OCI-LY1 (cell line): Measurements from ENCODE around the gene POLR2I.

Source experiments
- H2AFZ ChIP-seq: fragments of 200-600 bp; sonication (generic), shearing (Covaris generic); 2 replicates; pipeline ENCODE4 v1.6.0; 2014; ENCODE audit warnings: antibody characterized with exemption, mild to moderate bottlenecking, low read length
- H3F3A ChIP-seq: fragments of 200-600 bp; sonication (generic), shearing (Covaris generic); 2 replicates; pipeline ENCODE4 v1.6.0; 2014; ENCODE audit warnings: mild to moderate bottlenecking, antibody characterized with exemption, low read length, moderate library complexity; ENCODE audit not compliant: insufficient read depth
- H3K27ac ChIP-seq: fragments of 200-600 bp; sonication (generic); 2 replicates; pipeline ENCODE4 v1.5.1; 2014; ENCODE audit warnings: low read length, mixed run types, mild to moderate bottlenecking, low read depth; ENCODE audit not compliant: poor library complexity, severe bottlenecking
- H3K27me3 ChIP-seq: fragments of 200-600 bp; sonication (generic); 2 replicates; pipeline ENCODE4 v1.6.0; 2014; ENCODE audit warnings: antibody characterized with exemption, mild to moderate bottlenecking, low read length, moderate library complexity; ENCODE audit not compliant: insufficient read depth
- H3K36me3 ChIP-seq: fragments of 200-600 bp; sonication (generic); 2 replicates; pipeline ENCODE4 v1.6.1; 2014; ENCODE audit warnings: mild to moderate bottlenecking, antibody characterized with exemption, low read length, moderate library complexity, mixed read lengths; ENCODE audit not compliant: insufficient read depth
- H3K4me1 ChIP-seq: fragments of 200-600 bp; sonication (generic); 2 replicates; pipeline ENCODE4 v1.5.1; 2014; ENCODE audit warnings: mild to moderate bottlenecking, low read length, moderate library complexity; ENCODE audit not compliant: insufficient read depth, severe bottlenecking
- H3K4me2 ChIP-seq: fragments of 200-600 bp; sonication (generic), shearing (Covaris generic); 2 replicates; pipeline ENCODE4 v1.6.1; 2014; ENCODE audit warnings: low read length
- H3K4me3 ChIP-seq: fragments of 200-600 bp; sonication (generic); 2 replicates; pipeline ENCODE4 v1.5.1; 2014; ENCODE audit warnings: low read length, low read depth, mild to moderate bottlenecking, mixed read lengths; ENCODE audit not compliant: poor library complexity, severe bottlenecking
- H3K79me2 ChIP-seq: fragments of 200-600 bp; shearing (Covaris generic); 2 replicates; pipeline ENCODE4 v1.6.1; 2016; ENCODE audit warnings: mixed run types, low read length, mixed read lengths; ENCODE audit not compliant: insufficient read depth
- H3K9ac ChIP-seq: fragments of 200-600 bp; sonication (generic), shearing (Covaris generic); 2 replicates; pipeline ENCODE4 v1.6.1; 2014; ENCODE audit warnings: mild to moderate bottlenecking, low read length, mixed read lengths
- H3K9me2 ChIP-seq: fragments of 200-600 bp; sonication (generic), shearing (Covaris generic); 2 replicates; pipeline ENCODE4 v1.6.1; 2014; ENCODE audit warnings: low read depth, mild to moderate bottlenecking, low read length, mixed read lengths
- H3K9me3 ChIP-seq: fragments of 200-600 bp; shearing (Covaris generic); 2 replicates; pipeline ENCODE4 v1.6.1; 2014; ENCODE audit warnings: low read length, mixed read lengths
- H4K20me1 ChIP-seq: fragments of 200-600 bp; sonication (generic), shearing (Covaris generic); 2 replicates; pipeline ENCODE4 v1.6.0; 2016; ENCODE audit warnings: mild to moderate bottlenecking, low read length; ENCODE audit not compliant: insufficient read depth
- EZH2 ChIP-seq: fragments of 200-600 bp; sonication (generic), shearing (Covaris generic); IDR thresholded peaks from 2 replicates; pipeline ENCODE4 v1.8.0; 2017; ENCODE audit warnings: borderline replicate concordance, mixed run types, mild to moderate bottlenecking, antibody characterized with exemption, low read length, moderate library complexity, mixed read lengths
- TF ChIP-seq, protein P1 (sequence below): fragments of 200-600 bp; sonication (generic), shearing (Covaris generic); IDR thresholded peaks from 2 replicates; pipeline ENCODE4 v1.5.1; 2017; ENCODE audit warnings: mild to moderate bottlenecking, antibody characterized with exemption, low read length, moderate library complexity, mixed read lengths

The POLR2I gene

GRCh38 chr19:36103842-36104552 lies 10.7 kb downstream of the POLR2I start:
- Histone ChIP-seq H3K27me3 (no peaks in the 10 kb centered on the region), H3K36me3 (peaks cover 84% of the 10 kb centered on the region), H2AFZ (no peak overlapping the region), H3K4me2 (no peak overlapping the region), H3F3A (0 out of 2 replicates have a peak, but pooled peaks cover 2% of the 10 kb centered on the region), H3K79me2 (no peaks in the 10 kb centered on the region), H3K9me2 (no peaks in the 10 kb centered on the region), H3K4me1 (no peaks in the 10 kb centered on the region), H4K20me1 (no peaks in the 10 kb centered on the region), H3K9ac (no peak overlapping the region), H3K27ac (no peak overlapping the region), H3K4me3 (no peak overlapping the region), H3K9me3 (no peaks in the 10 kb centered on the region)
- TF ChIP-seq EZH2 = no peak
- TF ChIP-seq, protein P1, sequence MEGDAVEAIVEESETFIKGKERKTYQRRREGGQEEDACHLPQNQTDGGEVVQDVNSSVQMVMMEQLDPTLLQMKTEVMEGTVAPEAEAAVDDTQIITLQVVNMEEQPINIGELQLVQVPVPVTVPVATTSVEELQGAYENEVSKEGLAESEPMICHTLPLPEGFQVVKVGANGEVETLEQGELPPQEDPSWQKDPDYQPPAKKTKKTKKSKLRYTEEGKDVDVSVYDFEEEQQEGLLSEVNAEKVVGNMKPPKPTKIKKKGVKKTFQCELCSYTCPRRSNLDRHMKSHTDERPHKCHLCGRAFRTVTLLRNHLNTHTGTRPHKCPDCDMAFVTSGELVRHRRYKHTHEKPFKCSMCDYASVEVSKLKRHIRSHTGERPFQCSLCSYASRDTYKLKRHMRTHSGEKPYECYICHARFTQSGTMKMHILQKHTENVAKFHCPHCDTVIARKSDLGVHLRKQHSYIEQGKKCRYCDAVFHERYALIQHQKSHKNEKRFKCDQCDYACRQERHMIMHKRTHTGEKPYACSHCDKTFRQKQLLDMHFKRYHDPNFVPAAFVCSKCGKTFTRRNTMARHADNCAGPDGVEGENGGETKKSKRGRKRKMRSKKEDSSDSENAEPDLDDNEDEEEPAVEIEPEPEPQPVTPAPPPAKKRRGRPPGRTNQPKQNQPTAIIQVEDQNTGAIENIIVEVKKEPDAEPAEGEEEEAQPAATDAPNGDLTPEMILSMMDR = no peak

DNA sequence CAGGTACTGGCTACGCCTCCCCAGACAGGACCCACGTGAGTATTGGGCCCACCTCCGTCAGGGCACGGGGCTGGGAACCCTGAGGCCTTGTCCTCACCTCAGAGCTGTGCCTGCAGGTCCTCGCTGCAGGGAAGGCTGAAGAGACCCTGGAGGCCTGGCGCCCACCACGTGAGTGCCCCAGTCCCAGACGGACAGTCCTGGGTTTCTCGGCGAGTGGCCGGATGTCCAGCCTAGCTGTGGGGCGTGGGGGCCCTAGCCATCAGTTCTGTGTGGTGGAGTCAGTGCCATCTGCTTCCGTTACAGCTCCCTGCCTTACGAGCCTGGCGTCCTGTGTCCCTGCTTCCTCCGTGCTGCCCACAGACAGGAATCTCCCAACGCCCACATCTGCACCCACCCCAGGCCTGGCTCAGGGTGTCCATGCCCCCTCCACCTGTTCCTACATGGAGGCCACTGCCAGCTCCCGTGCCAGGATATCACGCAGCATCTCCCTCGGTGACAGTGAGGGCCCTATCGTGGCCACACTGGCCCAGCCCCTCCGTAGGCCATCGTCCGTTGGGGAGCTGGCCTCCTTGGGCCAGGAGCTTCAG lies 11.5 kb downstream of the POLR2I start:
- H3K4me1 ChIP-seq = no peaks in the 10 kb centered on the region
- H3F3A ChIP-seq = 0 out of 2 replicates have a peak, but pooled peaks cover 2% of the 10 kb centered on the region
- H3K9ac ChIP-seq = no peak overlapping the region
- no peak overlapping the region for H3K4me2 ChIP-seq
- H3K27me3 ChIP-seq = no peaks in the 10 kb centered on the region
- peaks cover 90% of the 10 kb centered on the region for H3K36me3 ChIP-seq
- no peak overlapping the region for H3K4me3 ChIP-seq
- H4K20me1 ChIP-seq = no peaks in the 10 kb centered on the region
- H3K9me2 ChIP-seq = no peaks in the 10 kb centered on the region
- TF ChIP-seq, protein P1 = no peak
- TF ChIP-seq EZH2 = no peak
- no peaks in the 10 kb centered on the region for H3K9me3 ChIP-seq
- H3K79me2 ChIP-seq = no peaks in the 10 kb centered on the region
- H2AFZ ChIP-seq = no peak overlapping the region
- no peak overlapping the region for H3K27ac ChIP-seq

- Histone ChIP-seq H3K36me3 (peaks cover 90% of the 10 kb centered on the region), H3K4me3 (no peak overlapping the region), H3K4me2 (no peak overlapping the region), H3K4me1 (no peaks in the 10 kb centered on the region), H2AFZ (no peak overlapping the region), H3K27ac (no peak overlapping the region), H3K9ac (no peak overlapping the region), H3K9me3 (no peaks in the 10 kb centered on the region), H3K79me2 (no peaks in the 10 kb centered on the region), H3K9me2 (no peaks in the 10 kb centered on the region), H3K27me3 (no peaks in the 10 kb centered on the region), H4K20me1 (no peaks in the 10 kb centered on the region), H3F3A (0 out of 2 replicates have a peak, but pooled peaks cover 2% of the 10 kb centered on the region)
- TF ChIP-seq, protein P1 = no peak
- no peak for TF ChIP-seq EZH2
Observed at GRCh38 chr19:36101550-36102327, 12.9 kb downstream of the POLR2I start.
